GM20431 (cell line): Measurements from ENCODE around the gene KRT7.

Experiments used
- in situ Hi-C: fragments of 300-500 bp; cut with MseI, MboI; formaldehyde crosslinking; loops from one replicate; pipeline ENCODE4 v1.15.0; 2020; ENCODE audit warnings: low sequenced_read_pairs; ENCODE audit not compliant: unreplicated experiment

The KRT7 gene

DNA sequence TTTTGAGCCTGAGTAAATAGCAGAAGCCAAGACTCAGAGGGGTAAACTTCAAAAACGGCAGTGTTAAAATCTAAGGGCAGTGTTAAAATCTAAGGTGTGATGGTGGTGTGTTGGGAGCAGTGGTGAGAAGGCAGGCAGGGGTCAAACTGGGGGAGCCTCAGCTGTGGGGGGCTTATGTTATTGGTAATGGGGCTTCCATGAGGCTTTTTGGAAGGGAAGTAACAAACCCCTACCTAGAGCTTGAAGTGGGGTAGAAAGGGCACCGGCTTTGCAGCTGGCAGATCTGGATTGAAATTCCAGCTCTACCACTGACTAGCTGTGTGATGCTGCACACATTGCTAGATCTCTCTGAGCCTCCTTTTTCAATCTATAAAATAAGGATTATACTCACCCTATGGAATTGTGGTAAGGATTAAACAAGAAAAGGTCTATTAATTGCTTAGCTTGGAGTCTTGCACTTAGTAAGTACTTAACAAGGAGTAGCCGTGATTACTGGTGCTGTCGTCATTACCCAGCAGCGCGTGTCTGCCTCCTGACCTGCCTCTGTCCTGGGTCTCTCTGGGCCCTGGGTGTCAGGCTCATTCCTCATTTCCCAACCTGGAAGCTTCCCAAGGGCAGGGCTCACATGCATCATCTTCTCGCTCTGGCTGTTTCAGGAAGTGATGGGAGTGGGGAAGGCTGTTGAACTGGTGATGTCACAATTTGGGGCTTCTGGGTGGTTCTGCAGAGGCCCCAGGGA lies 22.7 kb upstream of the KRT7 start:
- in situ Hi-C loops: no loop called here

DNA sequence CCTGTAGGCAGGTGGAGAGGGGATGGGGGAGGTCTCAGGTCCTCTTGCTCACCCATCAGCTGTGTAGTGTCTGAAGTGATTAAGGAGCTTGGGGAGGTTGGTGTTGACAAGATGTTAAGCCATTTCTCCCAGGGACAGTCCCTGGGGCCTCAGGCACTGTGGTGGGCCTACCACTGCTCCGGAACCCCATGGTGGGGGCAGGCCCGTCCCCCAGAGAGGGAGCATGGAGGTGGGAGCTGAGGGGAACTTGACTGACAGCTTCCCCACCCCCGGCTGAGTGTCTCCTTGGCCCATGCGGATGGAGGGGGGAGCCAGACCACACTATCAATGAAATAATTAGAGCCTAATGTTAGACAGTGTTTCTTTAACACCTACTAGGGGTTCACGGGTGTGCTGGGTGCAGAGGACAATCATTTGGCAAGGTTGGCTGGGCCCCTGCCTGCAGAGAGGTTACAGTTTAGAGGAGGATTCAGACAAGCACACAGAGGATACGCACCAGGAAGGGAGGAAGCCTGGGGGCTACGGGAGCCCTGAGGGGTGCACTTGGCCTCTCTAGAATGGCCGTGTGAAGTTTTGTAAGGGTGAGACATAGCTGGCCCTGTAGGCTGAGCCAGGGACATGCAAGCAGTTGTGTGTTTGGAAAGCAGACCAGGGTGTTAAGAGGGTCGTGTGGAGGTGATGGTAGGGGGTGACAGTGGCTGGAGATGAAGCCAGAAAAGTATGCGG lies 22.0 kb upstream of the KRT7 start:
- in situ Hi-C loops: no loop called here

DNA sequence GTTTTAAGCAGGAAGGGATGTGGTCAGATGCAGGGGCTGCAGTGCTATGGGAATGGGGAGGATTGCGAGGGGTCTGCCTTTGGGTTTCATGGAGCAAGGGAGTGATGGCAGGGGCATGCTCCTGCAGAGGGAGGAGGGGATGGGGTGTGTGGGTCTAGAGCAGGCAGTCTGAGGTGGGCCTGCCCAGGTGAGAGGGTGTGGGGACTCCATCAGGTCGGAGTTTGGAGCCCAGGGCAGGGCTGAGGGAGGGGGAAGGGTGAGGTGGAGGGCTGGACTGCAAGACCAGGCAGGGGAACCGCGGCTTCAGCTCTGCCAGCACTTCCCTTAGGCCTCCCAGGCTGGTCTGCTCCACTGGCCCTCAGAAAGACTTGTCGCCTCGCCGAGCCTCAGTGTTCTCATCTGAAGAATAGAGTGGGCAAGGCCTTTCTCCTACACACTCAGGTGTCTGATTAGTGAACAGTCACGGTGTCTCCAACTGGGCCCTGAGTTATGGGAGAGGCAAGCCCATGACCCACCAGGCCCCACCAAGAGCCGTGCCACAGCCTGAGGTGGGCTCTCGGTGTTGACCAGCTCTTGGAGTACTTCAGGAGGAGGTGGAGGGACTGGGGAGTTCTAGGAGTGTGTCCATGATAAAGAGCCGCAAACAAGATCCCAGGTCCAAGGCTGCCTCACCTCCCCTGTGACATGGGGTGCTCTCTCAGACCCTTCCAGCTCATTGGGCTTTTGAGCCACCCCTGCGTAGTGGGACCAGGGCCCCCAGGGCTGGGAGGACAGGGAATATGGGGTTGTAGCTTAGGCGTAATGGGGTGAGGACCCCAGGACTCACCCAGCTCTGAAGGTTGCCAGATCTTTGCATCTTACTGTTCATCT lies 21.1 kb upstream of the KRT7 start:
- in situ Hi-C loops: no loop called here

DNA sequence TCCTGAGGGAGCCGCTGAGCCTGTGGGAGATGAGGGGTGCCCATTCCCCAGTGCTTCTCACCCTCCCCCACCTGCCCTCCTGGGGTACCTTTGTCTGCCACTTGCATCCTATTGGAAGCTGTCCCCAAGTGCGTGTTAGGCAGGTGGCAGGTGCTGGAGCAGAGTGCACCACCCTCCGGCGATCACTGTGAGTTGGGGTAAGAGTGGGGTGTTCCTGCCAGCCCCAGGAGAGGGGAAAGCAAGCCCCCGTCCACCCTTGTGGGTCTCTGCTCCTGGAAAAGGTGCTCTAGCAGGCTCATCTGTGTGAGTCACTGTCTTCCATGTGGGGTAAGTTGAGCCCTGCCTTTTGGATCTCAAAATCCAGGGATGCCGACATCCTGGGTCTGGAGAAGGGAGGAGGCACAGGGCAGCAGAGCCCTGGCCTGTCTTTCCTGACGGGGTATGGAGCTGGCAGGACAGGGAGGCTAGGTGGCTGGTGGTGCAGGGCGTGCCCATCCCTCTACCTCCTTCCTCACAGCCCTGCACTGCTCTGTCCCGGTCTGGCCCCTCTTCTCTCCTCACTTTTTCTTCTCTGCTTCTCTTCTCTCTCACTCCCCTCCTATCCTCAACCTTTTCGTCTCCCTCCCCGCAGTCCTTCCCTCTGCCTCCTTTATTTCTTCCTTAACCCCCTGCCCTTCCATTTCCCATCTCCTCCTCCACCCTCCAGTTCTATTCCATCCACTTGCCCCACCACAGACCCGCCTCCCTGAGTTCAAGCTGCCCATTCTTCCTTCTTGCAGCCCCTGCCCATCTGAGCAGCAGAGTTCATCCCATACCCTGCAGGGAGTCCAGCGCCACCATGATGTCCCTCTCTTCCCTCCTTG lies 20.1 kb upstream of the KRT7 start:
- in situ Hi-C loops: no loop called here

DNA sequence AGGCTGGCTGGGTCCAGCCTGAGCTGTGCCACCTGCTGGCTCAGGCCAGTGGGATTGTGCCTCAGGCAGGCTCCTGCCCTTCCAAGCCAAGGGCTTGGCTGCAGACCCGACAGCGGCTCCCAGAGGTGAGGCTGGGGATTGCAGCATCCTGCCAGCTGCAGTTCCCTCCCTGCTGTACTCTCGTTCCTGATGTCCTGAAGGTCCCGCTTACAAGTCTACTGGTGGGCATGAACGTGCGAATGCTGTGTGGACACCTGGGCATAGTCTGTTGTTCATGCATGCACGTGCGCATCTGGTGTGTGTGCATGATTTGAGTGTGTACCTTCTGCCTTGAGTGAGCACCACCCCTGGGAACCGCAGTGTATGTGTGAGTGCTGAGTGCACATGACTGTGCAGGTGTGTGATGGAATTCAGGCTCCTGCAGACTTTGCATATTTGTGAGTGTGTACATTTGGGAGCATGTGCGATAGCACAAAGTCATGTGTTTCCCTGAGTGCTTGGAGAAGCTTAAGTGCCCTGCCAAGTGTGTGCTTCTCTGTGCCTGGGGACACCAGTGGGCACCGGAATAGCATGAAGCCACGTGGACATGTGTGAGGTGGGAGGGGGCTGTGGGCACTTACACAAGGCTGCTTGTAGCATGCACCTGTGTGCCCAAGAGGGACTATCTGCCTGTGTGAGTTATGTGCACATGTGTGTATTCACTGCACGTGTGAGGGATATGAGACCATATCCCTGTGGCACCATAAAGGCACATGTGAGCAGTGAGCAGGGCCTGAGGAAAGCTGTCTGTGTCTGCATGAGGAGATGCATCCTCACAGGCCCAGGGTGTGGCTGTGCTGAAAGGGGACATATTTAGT lies 19.3 kb upstream of the KRT7 start:
- in situ Hi-C loops: no loop called here

DNA sequence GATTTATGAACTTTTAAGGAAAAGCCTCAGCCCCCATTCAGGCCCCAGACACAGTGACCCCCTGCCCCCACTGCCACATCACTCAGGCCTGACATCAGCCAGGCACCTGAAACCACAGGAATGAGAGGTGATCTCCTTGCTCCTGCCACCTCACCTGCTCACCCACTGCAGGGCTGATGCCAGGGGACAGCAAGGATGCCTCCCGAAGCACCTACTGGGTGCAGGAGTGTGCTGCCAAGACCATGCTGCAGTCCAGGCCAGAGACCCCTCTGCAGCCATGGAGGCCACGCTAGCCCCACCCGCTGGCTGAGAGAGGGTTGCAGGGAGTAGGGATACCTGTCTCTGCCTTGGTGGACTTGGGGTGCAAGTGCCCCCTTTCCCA lies 18.6 kb upstream of the KRT7 start:
- in situ Hi-C loops: no loop called here

DNA sequence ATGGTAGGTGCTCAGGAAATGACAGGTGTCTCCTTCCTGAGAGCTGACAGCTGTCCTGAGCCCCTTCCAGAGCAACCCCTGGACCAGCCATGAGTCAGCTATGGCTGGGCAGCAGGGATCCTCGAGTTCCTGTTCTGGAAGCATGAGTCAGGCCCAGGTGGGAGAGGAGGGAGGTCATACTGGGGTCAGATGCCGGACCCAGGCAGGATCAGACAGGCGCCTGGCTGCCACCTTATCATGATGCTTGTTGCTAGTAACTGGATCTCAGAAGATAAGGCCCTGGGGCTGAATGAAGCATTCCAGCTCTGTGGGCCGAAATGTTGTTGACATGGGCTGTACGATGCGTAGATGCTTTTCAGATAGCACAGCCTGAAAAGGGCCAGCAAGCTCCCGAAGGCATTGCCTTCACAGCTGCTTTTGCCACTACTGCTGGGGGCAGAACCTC lies 17.4 kb upstream of the KRT7 start:
- in situ Hi-C loops: no loop called here

DNA sequence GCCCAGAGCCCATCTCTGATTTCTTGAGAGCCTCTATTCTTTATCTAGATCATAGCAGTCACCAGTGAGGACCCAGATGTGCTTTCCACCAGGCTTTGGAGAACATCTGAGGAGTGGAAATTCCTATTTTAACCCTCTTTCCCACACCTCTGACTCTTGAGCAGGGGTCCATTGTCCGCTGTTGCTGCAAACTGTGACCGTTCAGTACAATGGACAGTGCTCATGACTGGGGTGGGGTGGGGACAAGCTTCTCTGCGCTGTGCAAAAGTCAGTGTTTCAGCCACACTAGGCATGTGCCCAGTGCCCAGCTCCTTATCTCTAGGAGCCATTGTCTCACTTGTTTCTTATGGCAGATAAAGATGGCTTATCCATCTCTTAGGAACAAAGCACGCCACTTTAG lies 16.9 kb upstream of the KRT7 start:
- in situ Hi-C loops: no loop called here

DNA sequence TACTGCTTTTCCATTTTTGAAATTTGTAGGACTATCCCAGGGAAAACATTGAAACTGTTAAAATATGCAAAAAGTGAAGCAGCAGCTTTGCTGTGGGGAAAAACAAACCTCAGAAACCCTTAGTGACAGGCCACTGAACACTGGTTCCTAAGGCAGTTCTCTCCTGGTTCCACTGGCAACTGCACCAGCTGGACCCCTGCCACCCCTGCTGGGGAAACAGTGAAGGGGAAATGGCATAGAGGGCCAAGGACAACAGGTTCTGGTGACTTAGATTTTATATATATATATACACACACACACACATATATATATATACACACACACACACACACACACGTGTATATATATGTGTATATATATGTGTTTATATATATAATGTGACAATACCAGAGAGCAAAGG lies 16.2 kb upstream of the KRT7 start:
- in situ Hi-C loops: no loop called here

DNA sequence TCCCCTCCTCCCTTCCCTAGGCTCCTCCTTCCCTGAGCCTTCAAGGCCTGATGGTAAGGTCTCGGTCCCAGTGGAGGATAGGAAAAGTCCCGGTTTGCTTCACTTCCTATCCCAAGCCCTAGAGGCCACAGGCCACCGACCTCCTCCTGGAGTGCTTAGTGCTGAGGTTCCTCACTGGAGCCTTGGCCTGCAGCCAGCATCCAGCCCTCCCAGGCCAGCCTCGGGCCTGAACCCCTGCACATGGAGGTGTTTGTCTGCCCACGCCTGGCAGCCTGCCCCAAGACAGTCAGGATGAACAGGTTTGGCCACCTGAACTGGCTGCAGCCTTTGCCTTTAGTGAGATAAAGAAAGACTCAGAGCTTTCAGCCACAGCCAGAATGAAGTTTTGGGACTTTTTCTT lies 15.8 kb upstream of the KRT7 start:
- in situ Hi-C loops: no loop called here

DNA sequence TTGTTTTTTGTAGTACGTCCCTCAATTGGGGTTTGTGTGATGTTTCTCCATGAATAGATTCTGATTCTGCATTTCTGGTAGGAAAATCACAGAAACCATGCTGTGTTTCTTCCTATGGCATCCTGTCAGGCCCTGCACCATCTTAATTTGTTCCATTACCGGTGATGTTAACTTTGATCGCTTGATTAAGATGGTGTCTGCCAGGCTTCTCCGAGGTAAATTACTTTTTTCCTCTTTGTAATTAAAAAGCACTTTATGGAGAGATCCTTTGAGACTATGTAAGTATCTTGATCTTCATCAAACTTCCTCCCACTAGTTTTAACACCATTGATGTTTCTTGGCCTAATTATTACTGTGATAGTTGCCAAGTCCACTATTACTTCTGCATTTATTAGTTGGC lies 15.0 kb upstream of the KRT7 start:
- in situ Hi-C loops: no loop called here

DNA sequence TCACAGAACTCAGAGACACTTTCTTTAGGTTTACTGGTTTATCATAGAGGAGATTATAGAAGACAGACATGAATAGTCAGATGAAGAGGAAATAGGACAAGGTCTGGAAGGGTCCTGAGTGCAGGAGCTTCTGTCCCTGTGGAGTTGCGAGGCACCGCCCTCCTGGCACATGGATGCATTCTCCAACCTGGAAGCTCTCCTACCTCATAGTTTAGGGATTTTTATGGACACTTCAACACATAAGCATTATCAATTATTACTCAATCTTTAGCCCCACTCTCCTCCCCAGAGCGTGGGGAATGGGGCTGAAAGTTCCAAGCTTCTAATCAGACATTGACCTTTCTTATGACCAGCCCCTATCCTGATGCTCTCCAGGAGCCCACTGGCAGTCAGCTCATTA lies 12.6 kb upstream of the KRT7 start:
- in situ Hi-C loops: no loop called here

DNA sequence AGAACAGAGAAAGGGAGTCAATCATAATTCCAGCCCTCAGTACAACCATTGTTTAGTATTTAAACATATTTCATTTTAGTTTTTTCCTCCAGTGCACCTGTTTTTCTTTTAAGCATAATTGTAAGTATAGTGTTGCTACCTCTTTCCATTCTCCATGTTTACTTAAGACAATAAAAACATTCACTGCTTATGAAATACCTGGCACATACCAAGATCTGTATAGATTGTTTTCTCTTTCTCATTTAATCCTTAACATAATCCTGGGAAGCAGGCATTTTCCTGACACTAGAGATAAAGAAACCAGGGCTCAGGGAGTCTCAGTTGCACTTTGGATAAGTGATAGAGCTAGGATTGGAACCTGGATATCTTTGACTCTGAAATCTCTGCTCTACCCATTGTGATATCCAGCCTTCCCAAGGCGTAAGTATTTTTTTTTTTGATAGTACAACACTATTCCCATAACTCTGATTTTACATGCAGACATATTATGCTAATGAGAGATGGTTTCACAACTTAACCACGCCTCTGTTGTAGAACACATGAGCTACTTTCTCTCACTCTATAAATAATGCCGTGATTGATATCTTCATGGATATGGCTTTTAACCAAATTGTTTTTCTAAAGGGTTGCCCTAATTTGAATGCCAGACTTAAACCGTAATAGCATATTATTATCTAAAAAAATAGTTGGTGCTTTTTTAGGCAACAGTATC lies 11.8 kb upstream of the KRT7 start:
- in situ Hi-C loops: no loop called here

DNA sequence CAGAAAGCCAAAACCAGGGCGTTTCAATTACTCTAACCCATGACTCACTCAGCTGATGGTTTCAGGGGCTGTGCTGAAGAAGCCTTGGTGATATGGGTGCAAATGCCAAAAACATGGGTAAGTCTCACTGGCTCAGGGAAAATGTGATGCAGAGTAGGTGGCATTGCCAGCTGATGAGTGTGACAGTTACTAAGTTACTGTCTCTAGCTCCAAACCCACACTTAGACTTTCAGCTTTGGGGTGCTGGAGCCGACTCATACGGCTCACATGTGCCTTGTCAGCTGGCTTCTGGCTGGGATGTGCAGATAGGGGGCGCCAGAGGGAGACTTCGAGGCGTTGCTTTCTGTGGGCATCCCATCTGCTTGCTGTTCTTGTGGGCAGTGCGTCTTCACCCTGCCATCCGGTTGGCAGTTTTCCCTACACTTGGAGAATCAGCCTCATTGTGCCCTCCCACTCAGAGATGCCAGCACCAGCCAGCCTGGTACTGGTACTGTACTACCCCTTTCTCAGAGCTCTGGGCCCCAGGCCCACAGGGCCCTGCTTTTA lies 11.1 kb upstream of the KRT7 start:
- in situ Hi-C loops: no loop called here

DNA sequence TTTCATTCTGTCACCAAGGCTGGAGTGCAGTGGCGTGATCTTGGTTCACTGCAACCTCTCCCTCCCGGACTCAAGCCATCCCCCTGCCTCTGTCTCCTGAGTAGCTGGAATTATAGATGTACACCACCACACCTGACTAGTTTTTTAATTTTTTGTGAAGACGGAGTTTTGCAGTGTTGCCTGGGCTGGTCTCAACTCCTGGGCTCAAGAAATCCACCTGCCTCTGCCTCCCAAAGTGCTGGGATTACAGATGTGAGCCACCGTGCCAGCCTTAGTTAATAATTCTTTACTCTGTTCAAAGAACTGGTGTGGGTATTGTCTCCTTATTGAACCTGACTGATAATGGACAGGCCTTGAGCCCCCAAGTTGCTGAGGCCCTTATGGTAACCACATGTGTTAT lies 10.4 kb upstream of the KRT7 start:
- in situ Hi-C loops: no loop called here

DNA sequence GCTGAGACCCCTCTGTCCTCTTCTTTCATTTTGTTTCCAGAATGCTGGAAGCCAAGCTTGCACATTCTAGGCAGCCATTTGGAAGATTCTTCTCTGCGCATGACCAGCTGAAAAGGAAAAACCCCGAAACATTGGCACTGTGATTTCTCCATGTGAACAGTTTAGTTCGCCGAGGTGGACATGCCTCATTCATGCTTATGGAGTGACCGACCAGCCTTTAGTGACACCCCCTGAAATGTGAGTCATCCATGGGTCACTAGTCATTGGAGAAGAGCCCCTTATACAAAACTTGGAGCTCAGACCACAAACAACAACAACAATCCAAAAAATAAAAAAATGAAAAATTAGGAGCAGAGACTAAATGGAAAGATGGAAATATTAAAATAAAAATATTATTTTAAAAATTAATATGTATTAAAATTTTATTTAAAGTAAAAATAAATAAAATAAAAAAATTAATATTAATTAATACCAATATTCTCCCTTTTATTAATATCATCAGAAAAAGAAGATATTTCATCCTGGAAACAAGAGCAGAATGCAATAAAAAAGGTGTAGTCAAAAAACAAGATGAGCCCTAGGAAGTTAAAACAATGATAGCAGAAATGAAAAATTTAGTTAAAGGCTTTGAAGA lies 9.5 kb upstream of the KRT7 start:
- in situ Hi-C loops: no loop called here

DNA sequence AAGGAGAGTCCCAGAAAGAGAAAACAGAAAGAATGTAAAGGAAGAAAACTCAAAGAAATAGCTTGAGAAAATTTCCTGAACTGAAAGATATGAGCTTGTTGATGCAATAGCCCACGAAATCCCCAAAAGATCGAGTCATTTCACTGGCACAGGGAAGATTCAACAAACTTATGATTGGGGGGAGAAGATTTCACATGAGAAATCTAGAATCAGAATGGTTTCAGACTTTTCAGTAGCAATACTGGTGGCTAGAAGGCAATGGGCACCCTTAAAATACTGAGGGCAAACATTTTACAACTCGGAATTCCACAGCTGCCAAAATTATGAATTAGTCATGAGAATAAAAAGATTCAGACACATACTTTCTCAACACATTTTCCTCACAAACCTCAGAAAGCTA lies 8.9 kb upstream of the KRT7 start:
- in situ Hi-C loops: no loop called here

DNA sequence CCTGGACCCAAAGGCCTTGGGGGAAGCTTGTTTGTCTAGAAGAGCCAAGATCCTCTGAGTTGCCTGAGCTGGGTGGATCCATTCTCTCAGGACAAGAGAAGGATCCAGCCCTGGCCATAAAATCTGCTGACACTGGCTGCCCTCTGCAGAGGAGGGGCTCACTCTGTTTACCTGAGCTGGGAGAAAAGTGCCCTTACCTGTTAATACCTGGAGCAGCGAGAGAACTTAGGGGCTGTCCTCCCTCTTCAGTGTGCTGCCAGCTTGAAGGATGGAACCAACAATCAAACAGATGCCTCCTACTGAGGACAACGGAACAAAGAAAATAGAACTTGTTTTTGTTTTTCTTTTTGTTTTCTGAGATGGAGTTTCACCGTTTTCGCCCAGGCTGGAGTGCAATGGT lies 7.3 kb upstream of the KRT7 start:
- in situ Hi-C loops: no loop called here
